ENCODE data around the gene FAM53B.
"Not testable (repeated sequence)": the region's sequence is repeated elsewhere in the genome, so short reads cannot be mapped to it uniquely, and the experiment has no call there.

FAM53B gene

GRCh38 chr10:124610186-124610585, 134.0 kb downstream of the FAM53B start:
- not testable (repeated sequence) for DNase-seq (ENCODE audit: low read depth)

- DNase-seq (ENCODE audit: low read depth), result no peak
Observed at GRCh38 chr10:124609698-124610097, 134.5 kb downstream of the FAM53B start.

- no peak for DNase-seq (ENCODE audit: low read depth)
Observed at GRCh38 chr10:124608093-124608721, 136.0 kb downstream of the FAM53B start.

GRCh38 chr10:124607693-124608092, 136.5 kb downstream of the FAM53B start:
- no peak for DNase-seq (ENCODE audit: low read depth)

GRCh38 chr10:124606822-124607221, 137.4 kb downstream of the FAM53B start:
- DNase-seq (ENCODE audit: low read depth), result no peak

GRCh38 chr10:124605856-124606812, 138.0 kb downstream of the FAM53B start:
- no peak for DNase-seq (ENCODE audit: low read depth)

- no peak for DNase-seq (ENCODE audit: low read depth)
Observed at GRCh38 chr10:124605481-124605855, 138.7 kb downstream of the FAM53B start.

- DNase-seq (ENCODE audit: low read depth), result no peak
Observed at GRCh38 chr10:124605001-124605370, 139.2 kb downstream of the FAM53B start.

GRCh38 chr10:124604214-124605000, 139.8 kb downstream of the FAM53B start:
- DNase-seq (ENCODE audit: low read depth), result no peak

- DNase-seq (ENCODE audit: low read depth), result no peak
Observed at GRCh38 chr10:124603376-124604213, 140.6 kb downstream of the FAM53B start.

GRCh38 chr10:124602646-124603365, 141.4 kb downstream of the FAM53B start:
- DNase-seq (ENCODE audit: low read depth), result no peak

- no peak for DNase-seq (ENCODE audit: low read depth)
Observed at GRCh38 chr10:124602121-124602561, 142.0 kb downstream of the FAM53B start.

- no peak for DNase-seq (ENCODE audit: low read depth)
Observed at GRCh38 chr10:124601431-124602120, 142.6 kb downstream of the FAM53B start.

- no peak for DNase-seq (ENCODE audit: low read depth)
Observed at GRCh38 chr10:124601016-124601415, 143.2 kb downstream of the FAM53B start.

GRCh38 chr10:124600051-124600880, 143.9 kb downstream of the FAM53B start:
- no peak for DNase-seq (ENCODE audit: low read depth)

GRCh38 chr10:124599588-124600050, 144.6 kb downstream of the FAM53B start:
- DNase-seq (ENCODE audit: low read depth), result no peak

- no peak for DNase-seq (ENCODE audit: low read depth)
Observed at GRCh38 chr10:124598773-124599587, 145.2 kb downstream of the FAM53B start.

- no peak for DNase-seq (ENCODE audit: low read depth)
Observed at GRCh38 chr10:124598196-124598595, 146.0 kb downstream of the FAM53B start.

- no peak for DNase-seq (ENCODE audit: low read depth)
Observed at GRCh38 chr10:124597846-124598165, 146.4 kb downstream of the FAM53B start.
